Lung (tissue), 12 donors: Measurements from ENCODE around the gene RNF150. TPM values are rescaled to one million over a fixed set of nuclear protein-coding genes. Genes with fewer than 3 reads are reported as not detected.
A peak's percentile ranks its signal among the peaks of the same experiment; 100 is the strongest.

ENCODE experiments used
- ATAC-seq: fragments of 200-7000 bp; cut with Tn5 transposase; one replicate; pipeline ENCODE4 v1.9.1; 2020; ENCODE audit warnings: moderate number of reproducible peaks; ENCODE audit not compliant: insufficient read depth, low FRiP score
- DNase-seq, 3 donors: peaks; one replicate each; pipeline ENCODE4 v3.0.0-alpha.2; 2013 to 2017
- H3K27ac ChIP-seq, 2 donors: one replicate each; pipeline ENCODE4 v1.5.1; 2013; ENCODE audit warnings: mild to moderate bottlenecking in 2 of 2, moderate library complexity in 2 of 2, control low read depth in 1 of 2, inconsistent platforms in 1 of 2, low read depth in 1 of 2, low read length in 1 of 2
- H3K27me3 ChIP-seq, 3 donors: one replicate each; pipeline ENCODE4 v1.5.1; 2013; ENCODE audit warnings: low read length in 2 of 3; ENCODE audit not compliant: control insufficient read depth in 3 of 3, insufficient read depth in 3 of 3
- H3K36me3 ChIP-seq, 4 donors: one replicate each; pipeline ENCODE4 v1.5.1; 2013; ENCODE audit warnings: low read length in 4 of 4, mild to moderate bottlenecking in 1 of 4, moderate library complexity in 1 of 4; ENCODE audit not compliant: control insufficient read depth in 4 of 4, insufficient read depth in 4 of 4
- H3K4me1 ChIP-seq, 5 donors: one replicate each; pipeline ENCODE4 v1.5.1; 2013; ENCODE audit warnings: low read length in 5 of 5, mild to moderate bottlenecking in 2 of 5, moderate library complexity in 1 of 5; ENCODE audit not compliant: control insufficient read depth in 5 of 5, insufficient read depth in 5 of 5
- H3K4me3 ChIP-seq: one replicate; pipeline ENCODE4 v1.5.1; 2013; ENCODE audit warnings: mild to moderate bottlenecking, control low read depth, moderate library complexity
- H3K9ac ChIP-seq, 2 donors: one replicate each; pipeline ENCODE4 v1.5.1; 2013; ENCODE audit warnings: low read length in 2 of 2, control low read depth in 1 of 2; ENCODE audit not compliant: insufficient read depth in 1 of 2
- H3K9me3 ChIP-seq, 4 donors: one replicate each; pipeline ENCODE4 v1.5.1; 2013; ENCODE audit warnings: low read length in 3 of 4, mild to moderate bottlenecking in 1 of 4, moderate library complexity in 1 of 4; ENCODE audit not compliant: control insufficient read depth in 4 of 4, insufficient read depth in 3 of 4
- WGBS, 2 donors: extraction: QIAGEN DNeasy Blood & Tissue Kit; methylation state at CpG; one replicate each; pipeline ENCODE4 v1.1.7; 2013; 5-methylcytosine and 5-hydroxymethylcytosine counted together
- polyA plus RNA-seq, 2 donors: library from polyadenylated mRNA; stranded (reverse); fragments of 200-250 nt; gene quantifications; one replicate each; pipeline ENCODE4 v1.2.1, GENCODE V29; 2013
- total RNA-seq, 2 donors: library from RNA; depleted of rRNA in 1 of 2; stranded (reverse); fragments of >200 nt in 1 of 2; gene quantifications; one replicate each; pipeline ENCODE4 v1.2.1, GENCODE V29; 2014 to 2021
- TF ChIP-seq, protein P1 (sequence below): IDR thresholded peaks from 2 replicates; pipeline ENCODE4 v1.5.1; 2012; ENCODE audit warnings: mild to moderate bottlenecking; ENCODE audit errors: control extremely low read depth, extremely low read depth
- donor health status: control.
- donor health status: control.
- donor health status: Bipolar disorder and iron deficiency.
- donor health status: healthy.
- donor health status: DM: yes; HTN: yes; CAD: no.

RNF150 gene
- total and polyA plus RNA-seq, 4 donors, result 0.18 to 19.3 (median 2.1) TPM

DNA sequence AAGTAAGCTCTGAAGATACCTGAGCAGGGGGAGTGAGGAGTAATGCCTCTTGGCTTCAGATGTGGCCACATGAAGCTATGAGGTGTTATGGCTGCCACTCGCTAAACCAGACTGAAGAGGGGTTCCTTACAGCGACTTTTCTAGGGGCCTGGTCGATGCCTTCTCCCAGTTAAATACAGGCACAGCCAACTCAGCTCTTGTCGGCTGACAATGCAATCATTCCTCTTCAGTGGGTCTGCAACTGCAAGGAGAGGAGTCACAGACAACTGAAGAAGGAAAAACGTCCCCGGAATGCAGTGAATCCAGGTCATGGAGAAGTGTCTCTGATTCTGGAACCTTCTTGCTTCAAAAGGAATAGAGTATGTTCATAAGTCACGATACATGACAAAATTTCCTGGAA is 106.4 kb downstream of the RNF150 start:
- H3K27me3 ChIP-seq, result no peaks in the 10 kb centered on the region
- no peak overlapping the region for H3K9ac ChIP-seq
- no peaks in the 10 kb centered on the region for H3K36me3 ChIP-seq
- H3K9me3 ChIP-seq, result no peaks in the 10 kb centered on the region
- peak overlapping the region in 1 of 2 donors; percentile 67 for H3K27ac ChIP-seq
- H3K4me1 ChIP-seq, result peaks cover 2 to 24% (median 5%) of the 10 kb centered on the region in 5 donors
- H3K4me3 ChIP-seq, result no peak overlapping the region
- 76 to 88% methylated on average over 7 of the region's 7 CpGs for whole genome bisulfite sequencing, 2 donors
- TF ChIP-seq, protein P1, sequence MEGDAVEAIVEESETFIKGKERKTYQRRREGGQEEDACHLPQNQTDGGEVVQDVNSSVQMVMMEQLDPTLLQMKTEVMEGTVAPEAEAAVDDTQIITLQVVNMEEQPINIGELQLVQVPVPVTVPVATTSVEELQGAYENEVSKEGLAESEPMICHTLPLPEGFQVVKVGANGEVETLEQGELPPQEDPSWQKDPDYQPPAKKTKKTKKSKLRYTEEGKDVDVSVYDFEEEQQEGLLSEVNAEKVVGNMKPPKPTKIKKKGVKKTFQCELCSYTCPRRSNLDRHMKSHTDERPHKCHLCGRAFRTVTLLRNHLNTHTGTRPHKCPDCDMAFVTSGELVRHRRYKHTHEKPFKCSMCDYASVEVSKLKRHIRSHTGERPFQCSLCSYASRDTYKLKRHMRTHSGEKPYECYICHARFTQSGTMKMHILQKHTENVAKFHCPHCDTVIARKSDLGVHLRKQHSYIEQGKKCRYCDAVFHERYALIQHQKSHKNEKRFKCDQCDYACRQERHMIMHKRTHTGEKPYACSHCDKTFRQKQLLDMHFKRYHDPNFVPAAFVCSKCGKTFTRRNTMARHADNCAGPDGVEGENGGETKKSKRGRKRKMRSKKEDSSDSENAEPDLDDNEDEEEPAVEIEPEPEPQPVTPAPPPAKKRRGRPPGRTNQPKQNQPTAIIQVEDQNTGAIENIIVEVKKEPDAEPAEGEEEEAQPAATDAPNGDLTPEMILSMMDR, result no peak
- ATAC-seq, result no peak
- DNase-seq, result no peak

GRCh38 chr4:141023051-141023450 is 110.2 kb downstream of the RNF150 start:
- H3K27ac ChIP-seq, result no peak overlapping the region
- no peaks in the 10 kb centered on the region for H3K27me3 ChIP-seq
- DNase-seq (no peak), ATAC-seq (no peak)
- no peaks in the 10 kb centered on the region for H3K36me3 ChIP-seq
- no peaks in the 10 kb centered on the region for H3K9me3 ChIP-seq
- TF ChIP-seq, protein P1, result no peak
- H3K4me3 ChIP-seq, result no peak overlapping the region
- no peak overlapping the region for H3K9ac ChIP-seq
- H3K4me1 ChIP-seq, result peaks cover 3 to 30% (median 19%) of the 10 kb centered on the region in 5 donors
- WGBS, 2 donors, result 88 to 95% methylated on average over 1 of the region's 1 CpG

GRCh38 chr4:141022111-141022695 is 111.1 kb downstream of the RNF150 start:
- no peak overlapping the region for H3K4me3 ChIP-seq
- DNase-seq (peak in 2 of 3 donors; percentile 66 to 80), ATAC-seq (no peak)
- 66 to 70% methylated on average over 3 of the region's 3 CpGs for WGBS, 2 donors
- no peaks in the 10 kb centered on the region for H3K36me3 ChIP-seq
- H3K9me3 ChIP-seq, result no peaks in the 10 kb centered on the region
- TF ChIP-seq, protein P1, result no peak
- H3K27ac ChIP-seq, result no peak overlapping the region
- no peaks in the 10 kb centered on the region for H3K27me3 ChIP-seq
- H3K9ac ChIP-seq, result no peak overlapping the region
- peaks cover 3 to 27% (median 17%) of the 10 kb centered on the region in 5 donors for H3K4me1 ChIP-seq
